GM23338 (cell line): Measurements from ENCODE around the gene PRDM10. TPM values are rescaled to one million over a fixed set of nuclear protein-coding genes. Genes with fewer than 3 reads are reported as not detected.
"Not testable (repeated sequence)": the region's sequence is repeated elsewhere in the genome, so short reads cannot be mapped to it uniquely, and the experiment has no call there.

Source experiments
- ATAC-seq: fragments of 200-7000 bp; cut with Tn5 transposase; 3 replicates; pipeline ENCODE4 v1.9.1; 2020
- DNase-seq: peaks from one replicate; pipeline ENCODE4 v3.0.0-alpha.2; 2015; ENCODE audit warnings: low spot score
- H2AFZ ChIP-seq: fragments of 200-600 bp; sonication (generic); 2 replicates; pipeline ENCODE4 v1.8.0; 2016; ENCODE audit warnings: antibody characterized with exemption, mild to moderate bottlenecking, moderate library complexity
- H3F3A ChIP-seq: fragments of 200-600 bp; sonication (generic); replicated peaks from 2 replicates; pipeline ENCODE4 v1.8.0; 2017; ENCODE audit warnings: antibody characterized with exemption, mixed run types, low read depth
- H3K27ac ChIP-seq: fragments of 200-600 bp; sonication (generic); 2 replicates; pipeline ENCODE4 v1.6.1; 2016; ENCODE audit warnings: low read depth
- H3K27me3 ChIP-seq: fragments of 200-600 bp; sonication (generic); 2 replicates; pipeline ENCODE4 v1.8.0; 2016; ENCODE audit warnings: mild to moderate bottlenecking, mixed run types, moderate library complexity; ENCODE audit not compliant: insufficient read depth
- H3K36me3 ChIP-seq: fragments of 200-600 bp; sonication (generic); 2 replicates; pipeline ENCODE4 v1.8.0; 2016; ENCODE audit warnings: mild to moderate bottlenecking; ENCODE audit not compliant: insufficient read depth
- H3K4me1 ChIP-seq: fragments of 200-600 bp; sonication (generic); 2 replicates; pipeline ENCODE4 v1.8.0; 2016; ENCODE audit warnings: mild to moderate bottlenecking, moderate library complexity; ENCODE audit not compliant: insufficient read depth
- H3K4me2 ChIP-seq: fragments of 200-600 bp; sonication (generic); 2 replicates; pipeline ENCODE4 v1.7.1; 2017; ENCODE audit warnings: mixed run types
- H3K4me3 ChIP-seq: fragments of 200-600 bp; sonication (generic); 2 replicates; pipeline ENCODE4 v1.6.1; 2016; ENCODE audit warnings: mixed run types
- H3K79me2 ChIP-seq: fragments of 200-600 bp; sonication (generic); replicated peaks from 2 replicates; pipeline ENCODE4 v1.8.0; 2017; ENCODE audit warnings: mild to moderate bottlenecking; ENCODE audit not compliant: insufficient read depth
- H3K9me2 ChIP-seq: fragments of 200-600 bp; sonication (generic); 2 replicates; pipeline ENCODE4 v1.8.0; 2017; ENCODE audit not compliant: insufficient read depth
- H4K20me1 ChIP-seq: fragments of 200-600 bp; sonication (generic); replicated peaks from 2 replicates; pipeline ENCODE4 v1.8.0; 2017; ENCODE audit warnings: mild to moderate bottlenecking; ENCODE audit not compliant: insufficient read depth
- H3K27ac Mint-ChIP-seq: 2 replicates; pipeline ENCODE4 v1.8.0; 2020; ENCODE audit warnings: inconsistent platforms, mild to moderate bottlenecking, moderate library complexity, mixed read lengths
- H3K27me3 Mint-ChIP-seq: 3 replicates; pipeline ENCODE4 v1.8.0; 2022; ENCODE audit warnings: low read depth, mild to moderate bottlenecking, moderate library complexity, mixed read lengths, inconsistent platforms; ENCODE audit not compliant: insufficient read depth, poor library complexity
- H3K36me3 Mint-ChIP-seq: 3 replicates; pipeline ENCODE4 v1.8.0; 2021; ENCODE audit warnings: low read depth, mild to moderate bottlenecking, inconsistent platforms, moderate library complexity, mixed read lengths
- H3K4me1 Mint-ChIP-seq: 3 replicates; pipeline ENCODE4 v1.8.0; 2020; ENCODE audit warnings: mild to moderate bottlenecking, inconsistent platforms, mixed read lengths
- H3K4me3 Mint-ChIP-seq: 3 replicates; pipeline ENCODE4 v1.8.0; 2021; ENCODE audit warnings: moderate library complexity, mild to moderate bottlenecking, inconsistent platforms, mixed read lengths
- H3K9me3 Mint-ChIP-seq: 3 replicates; pipeline ENCODE4 v1.8.0; 2020; ENCODE audit warnings: moderate library complexity, mild to moderate bottlenecking, inconsistent platforms, mixed read lengths
- NANOG ChIP-seq: IDR thresholded peaks from 2 replicates; pipeline ENCODE4 v1.6.1; 2016; ENCODE audit warnings: antibody characterized with exemption, borderline replicate concordance
- POLR2AphosphoS5 ChIP-seq: IDR thresholded peaks from 2 replicates; pipeline ENCODE4 v1.6.1; 2016; ENCODE audit warnings: antibody characterized with exemption, low read depth
- ZNF114 ChIP-seq: fragments of 250-450 bp; sonication (Bioruptor Pico); IDR thresholded peaks from 2 replicates; pipeline ENCODE4 v1.5.0; 2020; ENCODE audit warnings: mild to moderate bottlenecking, moderate library complexity
- ZNF331 ChIP-seq: fragments of 250-450 bp; sonication (Bioruptor Pico); IDR thresholded peaks from 2 replicates; pipeline ENCODE4 v1.5.0; 2020; ENCODE audit warnings: low read depth, mild to moderate bottlenecking, moderate library complexity
- polyA plus RNA-seq: library from polyadenylated mRNA; unstranded; fragments of >200 nt; fragmentation: Nextera tagmentation; extraction: Ambion mirVana; gene quantifications from 2 replicates; pipeline ENCODE4 v1.2.1, GENCODE V29; 2016
- total RNA-seq: library from RNA; depleted of rRNA; stranded (reverse); fragments of >200 nt; shearing (Covaris generic); gene quantifications from 2 replicates; pipeline ENCODE4 v1.2.3, GENCODE V29; 2014
- TF ChIP-seq, protein P1 (sequence below): IDR thresholded peaks from 2 replicates; pipeline ENCODE4 v1.6.1; 2016; ENCODE audit warnings: antibody characterized with exemption
- TF ChIP-seq, protein P2 (sequence below): IDR thresholded peaks from one replicate; pipeline ENCODE4 v1.6.1; 2018; ENCODE audit warnings: antibody characterized with exemption; ENCODE audit not compliant: unreplicated experiment
- TF ChIP-seq, protein P3 (sequence below), 2 experiments: fragments of 200-600 bp in 1 of 2; sonication (generic) in 1 of 2; conservative IDR thresholded peaks; 2 replicates each; pipeline versions ENCODE4 v1.5.1 to v1.6.1; 2016 to 2017; ENCODE audit warnings: antibody characterized with exemption in 2 of 2, low read depth in 2 of 2, mild to moderate bottlenecking in 2 of 2, moderate library complexity in 1 of 2

PRDM10 gene
- total and polyA plus RNA-seq, 2 experiments from 2014 or later, result 5.2 to 14.9 TPM

DNA sequence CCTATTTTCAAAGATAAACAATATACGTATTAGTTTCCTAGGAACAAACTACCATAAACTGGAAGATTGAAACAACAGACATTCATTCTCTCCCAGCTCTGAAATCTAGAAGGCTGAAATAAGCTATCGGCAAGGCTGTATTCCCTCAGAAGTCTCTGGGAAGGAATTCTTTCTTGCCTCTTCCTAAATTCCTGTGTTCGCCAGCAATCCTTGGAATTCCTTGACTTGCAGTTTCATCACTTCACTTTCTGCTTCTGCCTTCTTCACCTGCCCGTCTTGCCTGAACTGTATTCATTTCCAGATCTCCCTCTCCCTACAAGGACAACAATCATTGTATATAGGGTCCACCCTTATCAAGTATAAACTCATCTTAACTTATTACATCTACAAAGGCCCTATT, 17.7 kb upstream of the PRDM10 start:
- Mint-ChIP-seq H3K4me1 (peaks cover 5% of the 10 kb centered on the region; the same call in 2 of the 3 replicates), H3K36me3 (peaks cover 8% of the 10 kb centered on the region), H3K4me3 (no peak overlapping the region), H3K9me3 (peaks cover 18% of the 10 kb centered on the region), H3K27me3 (peaks cover 4% of the 10 kb centered on the region), H3K27ac (no peak overlapping the region)
- ATAC-seq, result peak; percentile 56
- no peaks in the 10 kb centered on the region for H4K20me1 ChIP-seq
- TF ChIP-seq, protein P1, sequence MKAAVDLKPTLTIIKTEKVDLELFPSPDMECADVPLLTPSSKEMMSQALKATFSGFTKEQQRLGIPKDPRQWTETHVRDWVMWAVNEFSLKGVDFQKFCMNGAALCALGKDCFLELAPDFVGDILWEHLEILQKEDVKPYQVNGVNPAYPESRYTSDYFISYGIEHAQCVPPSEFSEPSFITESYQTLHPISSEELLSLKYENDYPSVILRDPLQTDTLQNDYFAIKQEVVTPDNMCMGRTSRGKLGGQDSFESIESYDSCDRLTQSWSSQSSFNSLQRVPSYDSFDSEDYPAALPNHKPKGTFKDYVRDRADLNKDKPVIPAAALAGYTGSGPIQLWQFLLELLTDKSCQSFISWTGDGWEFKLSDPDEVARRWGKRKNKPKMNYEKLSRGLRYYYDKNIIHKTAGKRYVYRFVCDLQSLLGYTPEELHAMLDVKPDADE, result no peak
- TF ChIP-seq, protein P2, sequence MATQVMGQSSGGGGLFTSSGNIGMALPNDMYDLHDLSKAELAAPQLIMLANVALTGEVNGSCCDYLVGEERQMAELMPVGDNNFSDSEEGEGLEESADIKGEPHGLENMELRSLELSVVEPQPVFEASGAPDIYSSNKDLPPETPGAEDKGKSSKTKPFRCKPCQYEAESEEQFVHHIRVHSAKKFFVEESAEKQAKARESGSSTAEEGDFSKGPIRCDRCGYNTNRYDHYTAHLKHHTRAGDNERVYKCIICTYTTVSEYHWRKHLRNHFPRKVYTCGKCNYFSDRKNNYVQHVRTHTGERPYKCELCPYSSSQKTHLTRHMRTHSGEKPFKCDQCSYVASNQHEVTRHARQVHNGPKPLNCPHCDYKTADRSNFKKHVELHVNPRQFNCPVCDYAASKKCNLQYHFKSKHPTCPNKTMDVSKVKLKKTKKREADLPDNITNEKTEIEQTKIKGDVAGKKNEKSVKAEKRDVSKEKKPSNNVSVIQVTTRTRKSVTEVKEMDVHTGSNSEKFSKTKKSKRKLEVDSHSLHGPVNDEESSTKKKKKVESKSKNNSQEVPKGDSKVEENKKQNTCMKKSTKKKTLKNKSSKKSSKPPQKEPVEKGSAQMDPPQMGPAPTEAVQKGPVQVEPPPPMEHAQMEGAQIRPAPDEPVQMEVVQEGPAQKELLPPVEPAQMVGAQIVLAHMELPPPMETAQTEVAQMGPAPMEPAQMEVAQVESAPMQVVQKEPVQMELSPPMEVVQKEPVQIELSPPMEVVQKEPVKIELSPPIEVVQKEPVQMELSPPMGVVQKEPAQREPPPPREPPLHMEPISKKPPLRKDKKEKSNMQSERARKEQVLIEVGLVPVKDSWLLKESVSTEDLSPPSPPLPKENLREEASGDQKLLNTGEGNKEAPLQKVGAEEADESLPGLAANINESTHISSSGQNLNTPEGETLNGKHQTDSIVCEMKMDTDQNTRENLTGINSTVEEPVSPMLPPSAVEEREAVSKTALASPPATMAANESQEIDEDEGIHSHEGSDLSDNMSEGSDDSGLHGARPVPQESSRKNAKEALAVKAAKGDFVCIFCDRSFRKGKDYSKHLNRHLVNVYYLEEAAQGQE, result peak; percentile 16
- H3K9me2 ChIP-seq, result no peaks in the 10 kb centered on the region
- no peaks in the 10 kb centered on the region for H3K79me2 ChIP-seq
- no peaks in the 10 kb centered on the region for H3K27me3 ChIP-seq
- H3K36me3 ChIP-seq, result peaks cover 5% of the 10 kb centered on the region; the same call in 1 of the 2 replicates
- H3K4me3 ChIP-seq, result no peak overlapping the region
- no peak overlapping the region for H3K4me2 ChIP-seq
- H2AFZ ChIP-seq, result no peak overlapping the region
- H3K27ac ChIP-seq, result peak overlapping the region; percentile 41; the same call in 1 of the 2 replicates
- H3F3A ChIP-seq, result no peaks in the 10 kb centered on the region
- peak; percentile 75 for DNase-seq
- H3K4me1 ChIP-seq, result no peaks in the 10 kb centered on the region

DNA sequence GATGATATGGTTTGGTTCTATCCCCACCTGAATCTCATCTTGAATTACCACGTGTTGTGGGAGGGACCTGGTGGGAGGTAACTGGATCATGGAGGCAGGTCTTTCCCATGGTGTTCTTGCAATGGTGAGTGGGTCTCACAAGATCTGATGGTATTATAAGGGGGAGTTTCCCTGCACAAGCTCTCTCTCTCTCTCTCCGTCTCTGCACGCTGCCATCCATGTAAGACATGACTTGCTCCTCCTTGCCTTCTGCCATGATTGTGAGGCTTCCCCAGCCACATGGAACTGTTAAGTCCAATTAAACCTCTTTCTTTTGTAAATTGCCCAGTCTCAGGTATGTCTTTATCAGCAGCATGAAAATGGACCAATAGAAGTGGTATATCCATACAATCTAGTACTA, 13.2 kb upstream of the PRDM10 start:
- not testable (repeated sequence) for ATAC-seq, DNase-seq, H3K79me2 ChIP-seq, H3K4me1 ChIP-seq, H3K27ac ChIP-seq, H3K27me3 Mint-ChIP-seq, H3K36me3 ChIP-seq, H3K9me2 ChIP-seq, H3F3A ChIP-seq, H3K4me1 Mint-ChIP-seq, H3K4me3 Mint-ChIP-seq, H4K20me1 ChIP-seq, H2AFZ ChIP-seq, H3K27me3 ChIP-seq, H3K36me3 Mint-ChIP-seq, H3K4me3 ChIP-seq, H3K4me2 ChIP-seq, H3K27ac Mint-ChIP-seq
- peaks cover 16% of the 10 kb centered on the region for H3K9me3 Mint-ChIP-seq

DNA sequence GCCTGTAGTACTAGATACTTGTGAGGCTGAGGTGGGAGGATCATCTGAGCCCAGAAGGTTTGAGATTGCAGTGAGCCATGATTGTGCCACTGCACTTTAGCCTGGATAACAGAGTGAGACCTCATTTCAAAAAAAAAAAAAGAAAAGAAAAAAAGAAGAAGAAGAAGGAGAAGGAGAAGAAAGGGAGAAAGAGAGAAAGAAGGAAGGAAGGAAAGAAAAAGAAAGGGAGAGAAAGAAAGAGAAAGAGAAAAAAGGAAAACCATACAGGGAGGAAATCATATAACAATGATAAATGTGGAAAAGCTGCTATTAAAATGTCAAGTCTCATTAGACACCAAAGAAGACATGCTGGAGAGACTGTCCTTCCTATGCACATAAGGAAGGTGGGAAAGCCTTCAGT, 5.7 kb upstream of the PRDM10 start:
- H3K27ac Mint-ChIP-seq, result no peak overlapping the region
- TF ChIP-seq ZNF331 (CRISPR knock-in tag) (no peak), NANOG (no peak), POLR2AphosphoS5 (no peak), ZNF114 (no peak)
- TF ChIP-seq, protein P1, result no peak
- TF ChIP-seq, protein P3, sequence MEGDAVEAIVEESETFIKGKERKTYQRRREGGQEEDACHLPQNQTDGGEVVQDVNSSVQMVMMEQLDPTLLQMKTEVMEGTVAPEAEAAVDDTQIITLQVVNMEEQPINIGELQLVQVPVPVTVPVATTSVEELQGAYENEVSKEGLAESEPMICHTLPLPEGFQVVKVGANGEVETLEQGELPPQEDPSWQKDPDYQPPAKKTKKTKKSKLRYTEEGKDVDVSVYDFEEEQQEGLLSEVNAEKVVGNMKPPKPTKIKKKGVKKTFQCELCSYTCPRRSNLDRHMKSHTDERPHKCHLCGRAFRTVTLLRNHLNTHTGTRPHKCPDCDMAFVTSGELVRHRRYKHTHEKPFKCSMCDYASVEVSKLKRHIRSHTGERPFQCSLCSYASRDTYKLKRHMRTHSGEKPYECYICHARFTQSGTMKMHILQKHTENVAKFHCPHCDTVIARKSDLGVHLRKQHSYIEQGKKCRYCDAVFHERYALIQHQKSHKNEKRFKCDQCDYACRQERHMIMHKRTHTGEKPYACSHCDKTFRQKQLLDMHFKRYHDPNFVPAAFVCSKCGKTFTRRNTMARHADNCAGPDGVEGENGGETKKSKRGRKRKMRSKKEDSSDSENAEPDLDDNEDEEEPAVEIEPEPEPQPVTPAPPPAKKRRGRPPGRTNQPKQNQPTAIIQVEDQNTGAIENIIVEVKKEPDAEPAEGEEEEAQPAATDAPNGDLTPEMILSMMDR (conservative IDR thresholded peaks at IDR 0.05; ENCODE audit: low read depth in 2 of 2), result no peak
- TF ChIP-seq, protein P2, result no peak

More for the DNA sequence above, 5.7 kb upstream of the PRDM10 start:
- no peak for ATAC-seq
- no peaks in the 10 kb centered on the region for H3K9me2 ChIP-seq
- no peak overlapping the region for H3K27ac ChIP-seq
- H3K4me3 Mint-ChIP-seq, result no peak overlapping the region
- H3K4me1 Mint-ChIP-seq, result peaks cover 4% of the 10 kb centered on the region
- peaks cover 6% of the 10 kb centered on the region; the same call in 1 of the 2 replicates for H3F3A ChIP-seq
- no peak overlapping the region for H3K4me2 ChIP-seq
- DNase-seq, result no peak
- peak overlapping the region; percentile 52; the same call in 1 of the 2 replicates for H2AFZ ChIP-seq
- H3K79me2 ChIP-seq, result no peaks in the 10 kb centered on the region
- H4K20me1 ChIP-seq, result no peaks in the 10 kb centered on the region
- no peaks in the 10 kb centered on the region for H3K9me3 Mint-ChIP-seq
- H3K36me3 Mint-ChIP-seq, result no peaks in the 10 kb centered on the region
- no peaks in the 10 kb centered on the region for H3K27me3 ChIP-seq
- H3K4me1 ChIP-seq, result no peaks in the 10 kb centered on the region
- no peaks in the 10 kb centered on the region for H3K36me3 ChIP-seq
- H3K27me3 Mint-ChIP-seq, result peaks cover 10% of the 10 kb centered on the region
- no peak overlapping the region for H3K4me3 ChIP-seq
